ENCODE data around the gene TM9SF4. TPM values are rescaled to one million over a fixed set of nuclear protein-coding genes. Genes with fewer than 3 reads are reported as not detected.

TM9SF4 gene
- total and polyA plus RNA-seq, 2 of the 8 experiments (the other 6 are each of a cell fraction or from before 2014, with no cell fraction given): 38.4 to 68.7 TPM

GRCh38 chr20:32063695-32064094 is 45.8 kb upstream of the TM9SF4 start (continued):
- TF ChIP-seq CHD7 (IDR thresholded peaks at IDR 0.05; ENCODE audit: insufficient replicate concordance, low read length): no peak
- no peak for TF ChIP-seq GTF2F1 (IDR thresholded peaks at IDR 0.05; ENCODE audit: borderline replicate concordance, low read depth, low read length)
- TF ChIP-seq E2F6 (IDR thresholded peaks at IDR 0.05): no peak
- no peak for TF ChIP-seq JUN (IDR thresholded peaks at IDR 0.05; ENCODE audit: low read depth, low read length)
- no peak for TF ChIP-seq EZH2 (IDR thresholded peaks at IDR 0.05; ENCODE audit: low read depth, low read length, severe bottlenecking)
- TF ChIP-seq POLR2AphosphoS5 (IDR thresholded peaks at IDR 0.05; ENCODE audit: low read depth, low read length): no peak
- TF ChIP-seq RBBP5 (IDR thresholded peaks at IDR 0.05; ENCODE audit: borderline replicate concordance, low read depth, low read length): no peak
- TF ChIP-seq CEBPB (IDR thresholded peaks at IDR 0.05; ENCODE audit: low read depth, low read length): no peak

Measured in H1 (cell line).